ENCODE measurements around the gene PAGR1.
"Not testable (repeated sequence)": the region's sequence is repeated elsewhere in the genome, so short reads cannot be mapped to it uniquely, and the experiment has no call there.

PAGR1 gene

GRCh38 chr16:29841631-29842030 is 25.7 kb downstream of the PAGR1 start:
- no peak for DNase-seq

GRCh38 chr16:29842732-29843346 is 26.9 kb downstream of the PAGR1 start:
- DNase-seq = no peak

- no peak for DNase-seq
Measured at GRCh38 chr16:29843931-29844330, 28.0 kb downstream of the PAGR1 start.

DNA sequence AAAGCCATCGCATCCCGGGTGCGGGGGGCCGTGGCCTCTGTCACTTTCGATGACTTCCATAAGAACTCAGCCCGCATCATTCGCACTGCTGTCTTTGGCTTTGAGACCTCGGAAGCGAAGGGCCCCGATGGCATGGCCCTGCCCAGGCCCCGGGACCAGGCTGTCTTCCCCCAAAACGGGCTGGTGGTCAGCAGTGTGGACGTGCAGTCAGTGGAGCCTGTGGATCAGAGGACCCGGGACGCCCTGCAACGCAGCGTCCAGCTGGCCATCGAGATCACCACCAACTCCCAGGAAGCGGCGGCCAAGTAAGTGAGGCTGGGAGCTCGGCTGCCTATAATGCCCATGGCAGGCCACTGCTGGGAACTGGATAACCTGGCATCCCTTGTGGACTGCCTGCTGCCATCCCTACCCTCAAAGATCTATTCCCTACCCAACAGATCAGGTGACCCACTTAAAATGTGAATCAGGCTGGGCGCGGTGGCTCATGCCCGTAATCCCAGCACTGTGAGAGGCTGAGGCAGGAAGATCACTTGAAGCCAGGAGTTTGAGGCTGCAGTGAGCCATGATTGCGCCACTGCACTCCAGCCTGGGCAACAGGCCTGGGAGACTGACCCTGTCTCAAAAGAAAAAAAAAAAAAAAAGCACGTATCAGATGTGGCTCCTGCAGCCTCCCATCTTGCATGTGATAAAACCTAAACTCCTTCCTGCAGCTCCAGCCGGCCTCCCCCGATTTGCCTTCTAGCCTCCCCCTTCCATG is 28.8 kb downstream of the PAGR1 start:
- DNase-seq = no peak

GRCh38 chr16:29845656-29846055 is 29.7 kb downstream of the PAGR1 start:
- DNase-seq = no peak

GRCh38 chr16:29848420-29849297 is 32.7 kb downstream of the PAGR1 start:
- DNase-seq = peak; percentile 83

DNA sequence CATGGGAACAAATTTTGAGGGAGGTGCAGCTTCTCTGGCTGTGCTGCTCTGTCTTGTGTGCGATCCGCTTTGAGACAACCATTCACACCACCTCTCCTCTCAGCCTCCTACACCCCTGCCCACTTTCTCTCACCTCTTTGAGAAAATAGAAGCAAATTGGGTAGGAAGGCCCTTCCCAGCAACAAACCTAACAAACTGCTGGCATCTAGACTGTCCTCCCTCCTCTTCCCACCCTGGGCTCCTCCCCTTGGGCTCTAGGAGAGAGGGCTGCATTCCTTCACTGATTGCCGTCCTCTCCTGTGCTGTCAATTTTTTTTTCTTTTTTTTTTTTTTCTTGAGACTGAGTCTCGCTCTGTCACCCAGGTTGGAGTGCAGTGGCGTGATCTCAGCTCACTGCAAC is 33.6 kb downstream of the PAGR1 start:
- DNase-seq = no peak

- DNase-seq = no peak
Measured at GRCh38 chr16:29850998-29851397, 35.0 kb downstream of the PAGR1 start.

GRCh38 chr16:29852654-29853053 is 36.7 kb downstream of the PAGR1 start:
- no peak for DNase-seq

GRCh38 chr16:29854520-29855100 is 38.7 kb downstream of the PAGR1 start:
- DNase-seq = no peak

GRCh38 chr16:29857133-29857760 is 41.3 kb downstream of the PAGR1 start:
- no peak for DNase-seq

GRCh38 chr16:29858149-29858849 is 42.3 kb downstream of the PAGR1 start:
- DNase-seq = no peak

- no peak for DNase-seq
Measured at GRCh38 chr16:29858974-29859373, 43.0 kb downstream of the PAGR1 start.

- no peak for DNase-seq
Measured at GRCh38 chr16:29860218-29860617, 44.3 kb downstream of the PAGR1 start.

- DNase-seq = peak; percentile 37
Measured at GRCh38 chr16:29862383-29862883, 46.5 kb downstream of the PAGR1 start.

GRCh38 chr16:29862884-29863668 is 47.1 kb downstream of the PAGR1 start, which contains the start of gene CDIPT:
Gene CDIPT, minus strand, starts transcription at chr16:29863226. Its CDS starts 369 bp downstream, at chr16:29862857.
- DNase-seq = peak; percentile 99

GRCh38 chr16:29863669-29863984 is 47.7 kb downstream of the PAGR1 start:
- no peak for DNase-seq

- DNase-seq = peak; percentile 17
Measured at GRCh38 chr16:29864205-29864604, 48.3 kb downstream of the PAGR1 start.

DNA sequence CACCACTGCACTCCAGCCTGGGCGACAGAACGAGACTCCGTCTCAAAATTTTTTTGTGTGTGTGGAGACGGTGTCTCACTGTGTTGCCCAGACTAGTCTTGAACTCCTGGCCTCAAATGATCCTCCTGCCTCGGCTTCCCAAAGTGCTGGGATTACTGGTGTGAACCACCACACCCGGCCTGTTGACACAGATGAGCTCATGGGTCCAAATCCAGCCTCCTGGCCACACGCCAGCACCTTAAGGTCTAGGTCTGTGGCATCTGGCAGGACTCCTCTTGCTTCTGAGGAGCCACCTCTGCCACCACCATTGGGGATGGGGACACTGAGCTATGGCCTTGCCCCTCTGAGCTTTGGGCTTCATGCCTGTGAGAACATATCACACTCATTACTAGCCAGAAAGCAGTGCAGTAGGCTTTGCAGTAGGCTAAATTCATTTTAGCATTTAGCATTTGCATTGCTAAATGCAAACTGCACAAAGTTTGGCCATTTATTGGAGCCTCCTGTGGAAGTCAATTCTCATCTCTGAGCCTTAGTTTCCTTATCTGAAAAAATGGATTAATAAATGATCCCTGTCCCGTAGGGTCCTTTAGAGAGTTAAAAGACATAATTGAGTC is 52.6 kb downstream of the PAGR1 start:
- DNase-seq = peak; percentile 74

- DNase-seq = not testable (repeated sequence)
Measured at GRCh38 chr16:29869067-29869466, 53.1 kb downstream of the PAGR1 start.

All from NCI-H82 (cell line).